K562 (cell line): Measurements from ENCODE around the gene ENTREP1. TPM values are rescaled to one million over a fixed set of nuclear protein-coding genes. Genes with fewer than 3 reads are reported as not detected.
A peak's percentile ranks its signal among the peaks of the same experiment; 100 is the strongest.

ENCODE experiments used
- ATAC-seq: fragments of 200-7000 bp; cut with Tn5 transposase; 3 replicates; pipeline ENCODE4 v1.9.1; 2020; ENCODE audit warnings: moderate library complexity
- BruUV-seq: library from RNA; stranded (reverse); fragments of 400-500 nt; replicated peaks from 2 replicates; lab custom pipeline; 2021; lab: Mats Ljungman, UMichigan
- CTCF ChIA-PET: fragments of 300-600 bp; formaldehyde crosslinking; extraction: SDS; loops from one replicate; lab custom pipeline; 2021; ENCODE audit warnings: low intra/inter-chr PET ratio; lab: Yijun Ruan, JAX
- POLR2A ChIA-PET: fragments of 300-600, 350-650 bp; sonication (Branson Sonifier 250); formaldehyde crosslinking; extraction: SDS; loops from one replicate; lab custom pipeline; 2021; ENCODE audit warnings: antibody characterized with exemption, inconsistent platforms; lab: Yijun Ruan, JAX
- DNase-seq, 4 experiments: peaks; one replicate each; pipeline versions ENCODE4 v3.0.0 to v3.0.0-alpha.2; 2011 to 2018; ENCODE audit warnings: low spot score in 3 of 4, mixed read lengths in 3 of 4; ENCODE audit errors: extremely low read depth in 1 of 4
- FAIRE-seq: peaks from 2 replicates; lab custom pipeline; 2011; peaks lifted over from hg19 to GRCh38; lab: Jason Lieb, UNC
- H2AFZ ChIP-seq: 2 replicates; pipeline ENCODE4 v1.6.0; 2011; ENCODE audit warnings: low read depth, low read length, control low read depth, inconsistent platforms
- H3K27ac ChIP-seq: fragments of 200-600 bp; 3 replicates; pipeline ENCODE4 v1.8.0; 2011; ENCODE audit warnings: low read depth, mild to moderate bottlenecking, control low read depth, inconsistent platforms, low read length, moderate library complexity, mixed read lengths; ENCODE audit errors: extremely low read depth
- H3K27me3 ChIP-seq, 2 experiments: fragments of 300-600 bp in 1 of 2; 2 replicates in 1 of 2; 3 replicates in 1 of 2; pipeline versions ENCODE4 v1.6.0 to v1.8.0; 2011; ENCODE audit warnings: inconsistent platforms in 2 of 2, low read length in 2 of 2, mild to moderate bottlenecking in 1 of 2, mixed read lengths in 1 of 2, moderate library complexity in 1 of 2; ENCODE audit not compliant: control insufficient read depth in 2 of 2, insufficient read depth in 2 of 2
- H3K36me3 ChIP-seq: fragments of 300-600 bp; 3 replicates; pipeline ENCODE4 v1.8.0; 2011; ENCODE audit warnings: mild to moderate bottlenecking, low read length, inconsistent platforms; ENCODE audit not compliant: control insufficient read depth, insufficient read depth
- H3K4me1 ChIP-seq, 2 experiments: fragments of 200-600 bp in 1 of 2; replicated peaks in 1 of 2; 2 replicates in 1 of 2; 3 replicates in 1 of 2; pipeline versions ENCODE4 v1.5.1 to v1.8.0; 2011; ENCODE audit warnings: inconsistent platforms in 2 of 2, low read length in 2 of 2, mild to moderate bottlenecking in 1 of 2, mixed read lengths in 1 of 2, moderate library complexity in 1 of 2; ENCODE audit not compliant: control insufficient read depth in 2 of 2, insufficient read depth in 2 of 2
- H3K4me2 ChIP-seq: 2 replicates; pipeline ENCODE4 v1.6.1; 2011; ENCODE audit warnings: low read length, control low read depth, inconsistent platforms, mixed read lengths; ENCODE audit not compliant: insufficient read depth
- H3K4me3 ChIP-seq: fragments of 200-600 bp; sonication (generic), shearing (Covaris generic); 2 replicates; pipeline ENCODE4 v1.5.1; 2016; ENCODE audit warnings: control low read depth, inconsistent platforms
- H3K79me2 ChIP-seq: fragments of 200-600 bp; 3 replicates; pipeline ENCODE4 v1.8.0; 2011; ENCODE audit warnings: low read length, inconsistent platforms; ENCODE audit not compliant: control insufficient read depth, insufficient read depth
- H3K9ac ChIP-seq, 2 experiments: 2 replicates each; pipeline versions ENCODE4 v1.6.0 to v1.6.1; 2011; ENCODE audit warnings: low read depth in 2 of 2, low read length in 2 of 2, control low read depth in 1 of 2, inconsistent platforms in 1 of 2, mild to moderate bottlenecking in 1 of 2, mixed read lengths in 1 of 2; ENCODE audit not compliant: insufficient read depth in 1 of 2
- H3K9me1 ChIP-seq: one replicate; pipeline ENCODE4 v1.6.0; 2011; ENCODE audit warnings: inconsistent platforms, mild to moderate bottlenecking, low read length, moderate library complexity; ENCODE audit not compliant: control insufficient read depth, insufficient read depth
- H3K9me3 ChIP-seq: replicated peaks from 2 replicates; pipeline ENCODE4 v1.5.1; 2011; ENCODE audit warnings: low read depth, low read length, inconsistent platforms; ENCODE audit not compliant: control insufficient read depth, insufficient read depth
- H4K20me1 ChIP-seq: replicated peaks from 2 replicates; pipeline ENCODE4 v1.6.1; 2011; ENCODE audit warnings: low read length, inconsistent platforms, mixed read lengths; ENCODE audit not compliant: control insufficient read depth, insufficient read depth
- ATF7 ChIP-seq: fragments of 450-650 bp; IDR thresholded peaks from 2 replicates; pipeline ENCODE4 v1.7.1; 2014; ENCODE audit warnings: mild to moderate bottlenecking, moderate library complexity
- CEBPB ChIP-seq: fragments of 450-650 bp; IDR thresholded peaks from 2 replicates; pipeline ENCODE4 v1.6.1; 2016; ENCODE audit warnings: missing genetic modification characterization, missing compliant biosample characterization
- CEBPG ChIP-seq, 3 experiments: fragments of 200-800 bp in 1 of 3; sonication (Bioruptor generic) in 1 of 3; sonication (generic) in 1 of 3; formaldehyde crosslinking in 1 of 3; IDR thresholded peaks in 2 of 3; conservative IDR thresholded peaks in 1 of 3; 2 replicates each; pipeline versions ENCODE4 v1.6.1 to v1.8.0; 2016 to 2022; ENCODE audit warnings: missing compliant biosample characterization in 2 of 3, missing genetic modification characterization in 2 of 3, mild to moderate bottlenecking in 1 of 3, missing genetic modification reagents in 1 of 3
- RBM39 ChIP-seq: fragments of 200-400 bp; formaldehyde crosslinking; optimal IDR thresholded peaks from 2 replicates; pipeline ENCODE3; 2018; ENCODE audit warnings: low read depth, low read length
- SIRT6 ChIP-seq: IDR thresholded peaks from one replicate; pipeline ENCODE4 v1.6.1; 2012; ENCODE audit warnings: low read depth, mild to moderate bottlenecking, control low read depth, inconsistent platforms, low read length, moderate library complexity
- TAF7 ChIP-seq: fragments of 450-650 bp; IDR thresholded peaks from 2 replicates; pipeline ENCODE4 v1.6.1; 2016; ENCODE audit warnings: missing genetic modification characterization, missing compliant biosample characterization
- ZKSCAN1 ChIP-seq: fragments of 150-350 bp; IDR thresholded peaks from 2 replicates; pipeline ENCODE4 v1.6.1; 2016; ENCODE audit warnings: low read depth, low read length
- WGBS: fragments of 100-300 bp; shearing (Covaris generic); methylation state at CpG from one replicate; pipeline ENCODE4 v1.1.6; 2016; ENCODE audit warnings: low coverage, mixed read lengths; ENCODE audit not compliant: insufficient coverage; ENCODE audit errors: missing lambda C conversion rate; 5-methylcytosine and 5-hydroxymethylcytosine counted together
- in situ Hi-C: fragments of 300-500 bp; cut with MboI; formaldehyde crosslinking; loops from 4 replicates; pipeline ENCODE4 v1.15.0; 2018; ENCODE audit warnings: inconsistent platforms, mixed read lengths
- intact Hi-C: fragments of 100-400 bp; cut with micrococcal nuclease; formaldehyde crosslinking; loops from 2 replicates; pipeline ENCODE4 v1.14.2; 2022
- polyA plus RNA-seq, 8 experiments: library from polyadenylated mRNA; depleted of rRNA in 4 of 8; stranded (reverse) in 5 of 8; unstranded in 3 of 8; fragments of >200 nt; fragmentation: Nextera tagmentation in 2 of 8; fragmentation: Illumina TruSeq in 1 of 8; extraction: Ambion mirVana in 2 of 8; extraction: Trizol in 1 of 8; gene quantifications; 2 replicates each; pipeline versions ENCODE4 v1.2.1 to v1.2.3, GENCODE V29; 2011 to 2014; ENCODE audit warnings: inconsistent platforms in 1 of 8, missing spikeins in 1 of 8
- total RNA-seq, 7 experiments: library from RNA; depleted of rRNA in 6 of 7; stranded (reverse); fragments of >200 nt in 6 of 7; fragmentation: Illumina TruSeq in 2 of 7; extraction: Trizol in 2 of 7; gene quantifications; 2 replicates each; pipeline versions ENCODE4 v1.2.1 to v1.2.3, GENCODE V29; 2011 to 2021; ENCODE audit warnings: low replicate concordance in 1 of 7
- TF ChIP-seq, protein P1 (sequence below): fragments of 450-650 bp; IDR thresholded peaks from 2 replicates; pipeline ENCODE4 v1.6.1; 2017; ENCODE audit warnings: antibody characterized with exemption, mild to moderate bottlenecking

ENTREP1 gene
- total and polyA plus RNA-seq, 9 of the 15 experiments (the other 6 are each of a cell fraction or from before 2014, with no cell fraction given) = not detected

DNA sequence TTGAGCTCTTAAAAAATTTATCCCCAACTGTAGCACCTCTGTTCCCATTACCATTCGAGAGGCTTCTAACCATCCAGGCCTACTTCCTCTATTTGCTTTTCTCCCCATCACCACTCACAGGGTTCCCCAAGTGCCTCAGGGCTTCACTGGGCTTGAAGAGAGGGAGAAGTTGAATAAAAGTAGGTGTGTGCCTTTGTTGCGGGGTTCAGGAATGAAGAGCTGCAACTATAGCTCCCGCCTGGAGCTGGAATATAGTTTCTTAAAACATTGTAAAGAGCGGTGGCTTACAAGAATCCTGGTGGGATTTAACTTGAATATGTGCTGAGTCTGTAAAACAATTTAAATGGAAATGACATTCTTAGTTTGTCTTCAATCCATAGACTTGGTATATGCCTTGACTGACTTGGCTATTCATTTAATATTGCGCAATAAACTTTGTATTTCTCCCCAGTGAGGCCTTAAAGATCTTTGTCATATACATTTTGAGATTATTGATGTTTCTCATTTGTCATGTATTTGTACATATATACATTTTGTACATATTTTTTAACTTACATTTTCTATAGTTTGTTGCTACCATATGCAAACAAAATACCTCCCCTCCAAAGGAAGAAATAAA lies 7.2 kb downstream of the ENTREP1 start:
- peak; percentile 91 for TF ChIP-seq CEBPB
- no peak for TF ChIP-seq RBM39
- no peak for TF ChIP-seq ZKSCAN1
- no peak for TF ChIP-seq CEBPG (CRISPR knock-in tag; IDR thresholded peaks at IDR 0.05)
- peak; percentile 55 to 96 for TF ChIP-seq CEBPG (tag; conservative IDR thresholded peaks at IDR 0.05 in 1 of 2, IDR thresholded peaks at IDR 0.05 in 1 of 2)
- TF ChIP-seq, protein P1, sequence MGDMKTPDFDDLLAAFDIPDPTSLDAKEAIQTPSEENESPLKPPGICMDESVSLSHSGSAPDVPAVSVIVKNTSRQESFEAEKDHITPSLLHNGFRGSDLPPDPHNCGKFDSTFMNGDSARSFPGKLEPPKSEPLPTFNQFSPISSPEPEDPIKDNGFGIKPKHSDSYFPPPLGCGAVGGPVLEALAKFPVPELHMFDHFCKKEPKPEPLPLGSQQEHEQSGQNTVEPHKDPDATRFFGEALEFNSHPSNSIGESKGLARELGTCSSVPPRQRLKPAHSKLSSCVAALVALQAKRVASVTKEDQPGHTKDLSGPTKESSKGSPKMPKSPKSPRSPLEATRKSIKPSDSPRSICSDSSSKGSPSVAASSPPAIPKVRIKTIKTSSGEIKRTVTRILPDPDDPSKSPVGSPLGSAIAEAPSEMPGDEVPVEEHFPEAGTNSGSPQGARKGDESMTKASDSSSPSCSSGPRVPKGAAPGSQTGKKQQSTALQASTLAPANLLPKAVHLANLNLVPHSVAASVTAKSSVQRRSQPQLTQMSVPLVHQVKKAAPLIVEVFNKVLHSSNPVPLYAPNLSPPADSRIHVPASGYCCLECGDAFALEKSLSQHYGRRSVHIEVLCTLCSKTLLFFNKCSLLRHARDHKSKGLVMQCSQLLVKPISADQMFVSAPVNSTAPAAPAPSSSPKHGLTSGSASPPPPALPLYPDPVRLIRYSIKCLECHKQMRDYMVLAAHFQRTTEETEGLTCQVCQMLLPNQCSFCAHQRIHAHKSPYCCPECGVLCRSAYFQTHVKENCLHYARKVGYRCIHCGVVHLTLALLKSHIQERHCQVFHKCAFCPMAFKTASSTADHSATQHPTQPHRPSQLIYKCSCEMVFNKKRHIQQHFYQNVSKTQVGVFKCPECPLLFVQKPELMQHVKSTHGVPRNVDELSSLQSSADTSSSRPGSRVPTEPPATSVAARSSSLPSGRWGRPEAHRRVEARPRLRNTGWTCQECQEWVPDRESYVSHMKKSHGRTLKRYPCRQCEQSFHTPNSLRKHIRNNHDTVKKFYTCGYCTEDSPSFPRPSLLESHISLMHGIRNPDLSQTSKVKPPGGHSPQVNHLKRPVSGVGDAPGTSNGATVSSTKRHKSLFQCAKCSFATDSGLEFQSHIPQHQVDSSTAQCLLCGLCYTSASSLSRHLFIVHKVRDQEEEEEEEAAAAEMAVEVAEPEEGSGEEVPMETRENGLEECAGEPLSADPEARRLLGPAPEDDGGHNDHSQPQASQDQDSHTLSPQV = no peak
- no peak for TF ChIP-seq ATF7
- no peak for TF ChIP-seq SIRT6
- no peak for TF ChIP-seq TAF7 (tag)
- intact Hi-C loops (no loop called here), in situ Hi-C loops (no loop called here)
- POLR2A ChIA-PET = interaction anchor here (0.6 kb wide), 1 partner anchor 119 kb away, joined by 3 read pairs; no protein-coding TSS in a partner anchor
- no peak overlapping the region for H3K4me2 ChIP-seq
- no peak overlapping the region for H3K27ac ChIP-seq
- no peaks in the 10 kb centered on the region for H3K79me2 ChIP-seq
- no peaks in the 10 kb centered on the region for H3K36me3 ChIP-seq
- H2AFZ ChIP-seq = no peak overlapping the region
- no peak for ATAC-seq
- no peak for DNase-seq
- no peak overlapping the region for H3K4me3 ChIP-seq
- no TSS peak for BruUV-seq
- H3K9ac ChIP-seq = no peak overlapping the region
- CTCF ChIA-PET = no interaction called here
- H4K20me1 ChIP-seq = no peaks in the 10 kb centered on the region
- peaks cover 0 to 4% of the 10 kb centered on the region in 2 experiments; a peak in 2 of 5 replicates for H3K27me3 ChIP-seq
- FAIRE-seq = no peak
- WGBS = 5% methylated on average over 4 of the region's 5 CpGs
- no peaks in the 10 kb centered on the region for H3K9me1 ChIP-seq
- H3K9me3 ChIP-seq = no peaks in the 10 kb centered on the region
- no peaks in the 10 kb centered on the region for H3K4me1 ChIP-seq
